ENCODE data around the gene HOXD9. TPM values are rescaled to one million over a fixed set of nuclear protein-coding genes. Genes with fewer than 3 reads are reported as not detected.

The HOXD9 gene
- total and polyA plus RNA-seq, 10 donors, result 1.1 to 4.0 (median 2.6) TPM

- whole genome bisulfite sequencing, 5 donors, result 31 to 42% (median 33%) methylated on average over 24 of the region's 24 CpGs
- Histone ChIP-seq H3K27me3 (replicated peaks in 1 of 7) (peaks cover 0 to 100% (median 74%) of the 10 kb centered on the region in 7 donors), H3K4me1 (peaks cover 0 to 25% (median 7%) of the 10 kb centered on the region in 6 donors), H3K27ac (no peak overlapping the region), H3K36me3 (no peaks in the 10 kb centered on the region), H3K9me3 (no peaks in the 10 kb centered on the region), H3K4me3 (no peak overlapping the region)
- TF ChIP-seq POLR2A (IDR thresholded peaks at IDR 0.05), result no peak
- no peak for TF ChIP-seq POLR2AphosphoS5 (IDR thresholded peaks at IDR 0.05)
- TF ChIP-seq CTCF (IDR thresholded peaks at IDR 0.05 in 8 of 11, conservative IDR thresholded peaks at IDR 0.05 in 3 of 11), result no peak
- intact Hi-C loops (cut with DNase I; ENCODE audit: low total_unique reads), result no loop called here
- no peak for DNase-seq
Measured at GRCh38 chr2:176149939-176150583, 27.5 kb downstream of the HOXD9 start.

GRCh38 chr2:176150584-176151441 is 28.3 kb downstream of the HOXD9 start:
- TF ChIP-seq POLR2A (IDR thresholded peaks at IDR 0.05), result no peak
- no peak for TF ChIP-seq CTCF (IDR thresholded peaks at IDR 0.05 in 8 of 11, conservative IDR thresholded peaks at IDR 0.05 in 3 of 11)
- no peak for TF ChIP-seq POLR2AphosphoS5 (IDR thresholded peaks at IDR 0.05)
- DNase-seq, result no peak
- Histone ChIP-seq H3K9me3 (no peaks in the 10 kb centered on the region), H3K27me3 (replicated peaks in 1 of 7) (peaks cover 0 to 100% (median 82%) of the 10 kb centered on the region in 7 donors), H3K4me3 (peak overlapping the region in 2 of 8 donors; percentile 35 to 59), H3K4me1 (peaks cover 0 to 25% (median 7%) of the 10 kb centered on the region in 6 donors), H3K36me3 (no peaks in the 10 kb centered on the region), H3K27ac (no peak overlapping the region)
- 42 to 56% (median 48%) methylated on average over 11 to 14 of the region's 14 CpGs for WGBS, 5 donors
- intact Hi-C loops (cut with DNase I; ENCODE audit: low total_unique reads), result no loop called here

DNA sequence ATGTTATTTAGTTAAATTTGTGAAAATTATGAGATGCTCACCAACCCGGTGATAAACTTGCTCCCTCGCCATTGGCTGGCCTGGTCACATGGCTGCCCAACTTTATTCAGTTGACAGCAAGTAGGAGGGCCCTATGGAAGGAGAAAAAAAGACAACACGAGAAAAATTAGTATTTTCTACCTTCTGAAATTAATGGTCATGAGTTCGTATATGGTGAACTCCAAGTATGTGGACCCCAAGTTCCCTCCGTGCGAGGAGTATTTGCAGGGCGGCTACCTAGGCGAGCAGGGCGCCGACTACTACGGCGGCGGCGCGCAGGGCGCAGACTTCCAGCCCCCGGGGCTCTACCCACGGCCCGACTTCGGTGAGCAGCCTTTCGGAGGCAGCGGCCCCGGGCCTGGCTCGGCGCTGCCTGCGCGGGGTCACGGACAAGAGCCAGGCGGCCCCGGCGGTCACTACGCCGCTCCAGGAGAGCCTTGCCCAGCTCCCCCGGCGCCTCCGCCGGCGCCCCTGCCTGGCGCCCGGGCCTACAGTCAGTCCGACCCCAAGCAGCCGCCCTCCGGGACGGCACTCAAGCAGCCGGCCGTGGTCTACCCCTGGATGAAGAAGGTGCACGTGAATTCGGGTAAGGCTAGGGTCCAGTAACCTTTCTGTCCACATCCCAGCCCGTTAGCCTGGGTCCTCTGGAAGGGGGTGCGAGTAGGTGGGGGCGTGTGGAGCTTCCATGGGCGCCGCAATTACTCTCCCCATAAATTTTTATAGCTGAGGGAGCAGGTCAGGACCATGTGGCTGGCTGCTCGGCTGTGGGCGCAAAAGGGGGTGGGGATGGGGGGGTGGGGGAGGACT is 29.1 kb downstream of the HOXD9 start, which contains the start of gene HOXD4:
Gene HOXD4 (plus strand): TSS at position 109 of the 846 bp plus-strand sequence. CDS start 84 bp downstream, at position 193.
- no peaks in the 10 kb centered on the region for H3K9me3 ChIP-seq
- H3K27ac ChIP-seq, result peak within 1 kb of the TSS in 5 of 8 donors; percentile 36 to 60 (median 56)
- peaks cover 0 to 29% (median 8%) of the 10 kb centered on the region in 6 donors for H3K4me1 ChIP-seq
- peak within 1 kb of the TSS in 7 of 8 donors; percentile 1 to 59 (median 8) for H3K4me3 ChIP-seq
- intact Hi-C loops (cut with DNase I; ENCODE audit: low total_unique reads), result no loop called here
- no peaks in the 10 kb centered on the region for H3K36me3 ChIP-seq
- TF ChIP-seq POLR2A (IDR thresholded peaks at IDR 0.05) (no peak), POLR2AphosphoS5 (IDR thresholded peaks at IDR 0.05) (no peak), CTCF (IDR thresholded peaks at IDR 0.05 in 8 of 11, conservative IDR thresholded peaks at IDR 0.05 in 3 of 11) (no peak)
- 4 to 16% (median 14%) methylated on average over 32 to 55 of the region's 55 CpGs for WGBS, 5 donors
- H3K27me3 ChIP-seq (replicated peaks in 1 of 7), result peaks cover 0 to 100% (median 90%) of the 10 kb centered on the region in 7 donors
- no peak for DNase-seq

All from spleen (tissue), 11 donors.